ENCODE results near the gene NRL. TPM values are rescaled to one million over a fixed set of nuclear protein-coding genes. Genes with fewer than 3 reads are reported as not detected.
A peak's percentile ranks its signal among the peaks of the same experiment; 100 is the strongest.

The NRL gene
- total RNA-seq, 1 experiment from 2014 or later = 1.4 TPM

DNA sequence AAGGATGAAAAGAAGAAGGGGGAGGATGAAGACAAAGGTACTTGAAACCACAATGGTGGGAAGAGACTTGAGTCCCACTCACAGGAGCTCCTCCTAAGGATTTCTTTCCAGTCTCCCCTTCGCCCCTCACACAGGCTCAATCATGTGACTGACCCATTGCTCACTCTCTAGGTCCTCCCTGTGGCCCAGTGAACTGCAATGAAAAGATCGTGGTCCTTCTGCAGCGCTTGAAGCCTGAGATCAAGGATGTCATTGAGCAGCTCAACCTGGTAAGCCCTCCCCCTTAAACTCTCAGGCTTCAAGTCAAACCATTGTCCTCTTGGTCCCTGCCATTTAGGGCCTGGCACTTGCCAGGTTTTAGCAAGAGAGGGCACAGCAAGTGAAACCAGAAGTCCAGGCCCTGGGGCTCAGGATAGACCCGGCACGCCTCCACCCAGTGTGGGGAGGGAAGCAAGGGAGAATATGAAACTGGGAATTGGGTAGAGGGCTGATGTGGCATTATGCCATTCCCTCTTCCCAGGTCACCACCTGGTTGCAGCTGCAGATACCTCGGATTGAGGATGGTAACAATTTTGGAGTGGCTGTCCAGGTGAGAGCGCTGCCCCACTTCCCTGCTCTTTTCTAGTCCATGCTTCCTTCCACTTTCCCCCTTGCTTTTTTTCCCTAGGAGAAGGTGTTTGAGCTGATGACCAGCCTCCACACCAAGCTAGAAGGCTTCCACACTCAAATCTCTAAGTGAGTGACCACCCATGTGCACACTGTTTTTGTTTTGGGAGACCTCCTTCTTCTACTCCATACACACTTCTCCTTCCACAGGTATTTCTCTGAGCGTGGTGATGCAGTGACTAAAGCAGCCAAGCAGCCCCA is 23.0 kb upstream of the NRL start:
- H3K36me3 ChIP-seq (ENCODE audit: control insufficient read depth, insufficient read depth, low read length) = no peaks in the 10 kb centered on the region; the same call in 1 of the 2 replicates
- TF ChIP-seq TCF7L2 (IDR thresholded peaks at IDR 0.05; ENCODE audit: low read depth, low read length) (no peak), SIN3A (IDR thresholded peaks at IDR 0.05; ENCODE audit: borderline replicate concordance, insufficient read depth, low read depth, low read length) (no peak), POLR2AphosphoS5 (IDR thresholded peaks at IDR 0.05; ENCODE audit: low read depth, low read length) (no peak; the same call in 1 of the 2 replicates)
- TF ChIP-seq, protein P1, sequence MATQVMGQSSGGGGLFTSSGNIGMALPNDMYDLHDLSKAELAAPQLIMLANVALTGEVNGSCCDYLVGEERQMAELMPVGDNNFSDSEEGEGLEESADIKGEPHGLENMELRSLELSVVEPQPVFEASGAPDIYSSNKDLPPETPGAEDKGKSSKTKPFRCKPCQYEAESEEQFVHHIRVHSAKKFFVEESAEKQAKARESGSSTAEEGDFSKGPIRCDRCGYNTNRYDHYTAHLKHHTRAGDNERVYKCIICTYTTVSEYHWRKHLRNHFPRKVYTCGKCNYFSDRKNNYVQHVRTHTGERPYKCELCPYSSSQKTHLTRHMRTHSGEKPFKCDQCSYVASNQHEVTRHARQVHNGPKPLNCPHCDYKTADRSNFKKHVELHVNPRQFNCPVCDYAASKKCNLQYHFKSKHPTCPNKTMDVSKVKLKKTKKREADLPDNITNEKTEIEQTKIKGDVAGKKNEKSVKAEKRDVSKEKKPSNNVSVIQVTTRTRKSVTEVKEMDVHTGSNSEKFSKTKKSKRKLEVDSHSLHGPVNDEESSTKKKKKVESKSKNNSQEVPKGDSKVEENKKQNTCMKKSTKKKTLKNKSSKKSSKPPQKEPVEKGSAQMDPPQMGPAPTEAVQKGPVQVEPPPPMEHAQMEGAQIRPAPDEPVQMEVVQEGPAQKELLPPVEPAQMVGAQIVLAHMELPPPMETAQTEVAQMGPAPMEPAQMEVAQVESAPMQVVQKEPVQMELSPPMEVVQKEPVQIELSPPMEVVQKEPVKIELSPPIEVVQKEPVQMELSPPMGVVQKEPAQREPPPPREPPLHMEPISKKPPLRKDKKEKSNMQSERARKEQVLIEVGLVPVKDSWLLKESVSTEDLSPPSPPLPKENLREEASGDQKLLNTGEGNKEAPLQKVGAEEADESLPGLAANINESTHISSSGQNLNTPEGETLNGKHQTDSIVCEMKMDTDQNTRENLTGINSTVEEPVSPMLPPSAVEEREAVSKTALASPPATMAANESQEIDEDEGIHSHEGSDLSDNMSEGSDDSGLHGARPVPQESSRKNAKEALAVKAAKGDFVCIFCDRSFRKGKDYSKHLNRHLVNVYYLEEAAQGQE (IDR thresholded peaks at IDR 0.05; ENCODE audit: insufficient read depth in 1 of 2, low read depth in 2 of 2, low read length in 1 of 2) = no peak
- TF ChIP-seq, protein P2, sequence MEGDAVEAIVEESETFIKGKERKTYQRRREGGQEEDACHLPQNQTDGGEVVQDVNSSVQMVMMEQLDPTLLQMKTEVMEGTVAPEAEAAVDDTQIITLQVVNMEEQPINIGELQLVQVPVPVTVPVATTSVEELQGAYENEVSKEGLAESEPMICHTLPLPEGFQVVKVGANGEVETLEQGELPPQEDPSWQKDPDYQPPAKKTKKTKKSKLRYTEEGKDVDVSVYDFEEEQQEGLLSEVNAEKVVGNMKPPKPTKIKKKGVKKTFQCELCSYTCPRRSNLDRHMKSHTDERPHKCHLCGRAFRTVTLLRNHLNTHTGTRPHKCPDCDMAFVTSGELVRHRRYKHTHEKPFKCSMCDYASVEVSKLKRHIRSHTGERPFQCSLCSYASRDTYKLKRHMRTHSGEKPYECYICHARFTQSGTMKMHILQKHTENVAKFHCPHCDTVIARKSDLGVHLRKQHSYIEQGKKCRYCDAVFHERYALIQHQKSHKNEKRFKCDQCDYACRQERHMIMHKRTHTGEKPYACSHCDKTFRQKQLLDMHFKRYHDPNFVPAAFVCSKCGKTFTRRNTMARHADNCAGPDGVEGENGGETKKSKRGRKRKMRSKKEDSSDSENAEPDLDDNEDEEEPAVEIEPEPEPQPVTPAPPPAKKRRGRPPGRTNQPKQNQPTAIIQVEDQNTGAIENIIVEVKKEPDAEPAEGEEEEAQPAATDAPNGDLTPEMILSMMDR (IDR thresholded peaks at IDR 0.05) = no peak
- CTCF ChIA-PET = interaction anchor here (0.8 kb wide), 1 partner anchor 80 kb away, joined by 3 read pairs; no protein-coding TSS in a partner anchor
- ATAC-seq = no peak
- peaks cover 30% of the 10 kb centered on the region for H3K4me1 ChIP-seq (ENCODE audit: control insufficient read depth, insufficient read depth, low read length)
- no peaks in the 10 kb centered on the region for H3K9me3 ChIP-seq (ENCODE audit: control insufficient read depth, insufficient read depth, low read depth, low read length)
- POLR2A ChIA-PET = interaction anchor here (0.6 kb wide), 1 partner anchor 9 kb away, joined by 3 read pairs; the partner anchor contains the start of gene RNF31
- H3K27me3 ChIP-seq (ENCODE audit: control insufficient read depth, insufficient read depth, low read length) = no peaks in the 10 kb centered on the region
- in situ Hi-C loops (cut with HindIII; ENCODE audit: low pct_unique_long_range_greater_than_20kb, low sequenced_read_pairs) (no loop called here), intact Hi-C loops (cut with micrococcal nuclease; ENCODE audit: unreplicated experiment) (no loop called here)
- H3K27ac ChIP-seq (ENCODE audit: low read length) = peak overlapping the region; percentile 81; the same call in 1 of the 2 replicates
- DNase-seq (ENCODE audit: low read depth, low spot score) = no peak
- BruUV-seq (replicated peaks) = no TSS peak
- H3K4me3 ChIP-seq (ENCODE audit: low read depth in 2 of 2, low read length in 2 of 2) = peak overlapping the region in 1 of 2 experiments; percentile 46; a peak in 1 of 4 replicates

DNA sequence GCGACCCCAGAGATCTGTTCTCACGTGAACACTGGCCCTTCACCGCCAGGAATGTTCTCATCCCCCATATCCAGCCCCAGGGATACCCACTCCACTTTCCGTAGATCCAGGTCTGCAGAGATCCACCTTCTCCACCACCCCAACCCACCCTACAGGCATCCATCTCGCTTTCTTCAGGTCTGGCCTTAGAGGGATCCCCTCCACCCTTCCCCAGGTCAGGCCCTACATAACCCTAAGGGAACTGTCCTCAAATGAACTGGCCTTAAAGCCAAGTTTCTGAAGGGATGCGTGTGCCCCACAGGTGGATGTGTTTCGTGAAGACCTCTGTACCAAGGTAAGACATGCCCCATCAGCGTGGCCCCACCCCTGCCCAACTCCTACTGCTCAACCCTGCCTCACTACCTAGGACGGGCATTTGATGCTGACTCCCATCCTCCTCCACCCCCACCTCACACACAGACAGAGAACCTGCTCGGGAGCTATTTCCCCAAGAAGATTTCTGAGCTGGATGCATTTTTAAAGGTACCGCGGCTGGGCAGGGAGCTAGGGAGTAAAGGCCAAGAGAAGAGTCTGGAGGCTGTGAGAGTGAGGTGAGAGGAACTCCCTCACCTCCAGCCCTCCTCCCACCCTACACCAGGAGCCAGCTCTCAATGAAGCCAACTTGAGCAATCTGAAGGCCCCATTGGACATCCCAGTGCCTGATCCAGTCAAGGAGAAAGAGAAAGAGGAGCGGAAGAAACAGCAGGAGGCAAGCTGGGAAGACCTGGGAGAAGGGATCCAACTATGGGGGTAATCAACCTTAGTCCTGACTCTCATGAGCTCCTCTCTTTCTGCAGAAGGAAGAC is 22.2 kb upstream of the NRL start:
- H3K9me3 ChIP-seq (ENCODE audit: control insufficient read depth, insufficient read depth, low read depth, low read length) = no peaks in the 10 kb centered on the region
- ChIA-PET POLR2A (interaction anchor here (0.6 kb wide), 1 partner anchor 10 kb away, joined by 3 read pairs; the partner anchor contains the start of gene RNF31), CTCF (interaction anchor here (0.8 to 0.9 kb wide), 2 partner anchors 22 to 79 kb away, joined by 3 read pairs; partner anchors contain the start of genes DCAF11 and NRL)
- in situ Hi-C loops (cut with HindIII; ENCODE audit: low pct_unique_long_range_greater_than_20kb, low sequenced_read_pairs) (no loop called here), intact Hi-C loops (cut with micrococcal nuclease; ENCODE audit: unreplicated experiment) (no loop called here)
- H3K27me3 ChIP-seq (ENCODE audit: control insufficient read depth, insufficient read depth, low read length) = no peaks in the 10 kb centered on the region
- H3K27ac ChIP-seq (ENCODE audit: low read length) = peak overlapping the region; percentile 81
- H3K4me3 ChIP-seq (ENCODE audit: low read depth in 2 of 2, low read length in 2 of 2) = peak overlapping the region; percentile 46 to 81
- DNase-seq (ENCODE audit: low read depth, low spot score) (no peak), ATAC-seq (no peak)
- TF ChIP-seq, protein P1 (IDR thresholded peaks at IDR 0.05; ENCODE audit: insufficient read depth in 1 of 2, low read depth in 2 of 2, low read length in 1 of 2) = no peak
- TF ChIP-seq SIN3A (IDR thresholded peaks at IDR 0.05; ENCODE audit: borderline replicate concordance, insufficient read depth, low read depth, low read length) (no peak), POLR2AphosphoS5 (IDR thresholded peaks at IDR 0.05; ENCODE audit: low read depth, low read length) (no peak), TCF7L2 (IDR thresholded peaks at IDR 0.05; ENCODE audit: low read depth, low read length) (no peak)
- TF ChIP-seq, protein P2 (IDR thresholded peaks at IDR 0.05) = no peak
- no peaks in the 10 kb centered on the region; the same call in 1 of the 2 replicates for H3K36me3 ChIP-seq (ENCODE audit: control insufficient read depth, insufficient read depth, low read length)
- peaks cover 30% of the 10 kb centered on the region for H3K4me1 ChIP-seq (ENCODE audit: control insufficient read depth, insufficient read depth, low read length)
- BruUV-seq (replicated peaks) = no TSS peak
